Nucleus accumbens (tissue), 56 donors: ENCODE data around the gene OR51B4.
"Not testable (repeated sequence)": the region's sequence is repeated elsewhere in the genome, so short reads cannot be mapped to it uniquely, and the experiment has no call there.

Source experiments
- DNase-seq, 56 donors: peaks; one replicate each; lab custom pipeline; 2025; lab: John Stamatoyannopoulos, UW

OR51B4 gene

GRCh38 chr11:5276697-5277096 lies 25.0 kb downstream of the OR51B4 start:
- no peak for DNase-seq

GRCh38 chr11:5275369-5276110 lies 26.2 kb downstream of the OR51B4 start:
- DNase-seq: no peak

GRCh38 chr11:5274395-5274794 lies 27.4 kb downstream of the OR51B4 start:
- no peak for DNase-seq

- no peak for DNase-seq
These were observed 29.2 kb downstream of the OR51B4 start for GRCh38 chr11:5272395-5273017.

- no peak for DNase-seq
These were observed 32.0 kb downstream of the OR51B4 start, which contains the start of gene HBE1 for GRCh38 chr11:5269715-5270147. HBE1 (minus strand) TSS chr11:5269945; CDS start chr11:5269890, 55 bp downstream.

GRCh38 chr11:5267033-5267563 lies 34.6 kb downstream of the OR51B4 start:
- no peak for DNase-seq

GRCh38 chr11:5266609-5267008 lies 35.1 kb downstream of the OR51B4 start:
- no peak for DNase-seq

- DNase-seq: no peak
These were observed 35.9 kb downstream of the OR51B4 start for GRCh38 chr11:5265832-5266231.

GRCh38 chr11:5258543-5259262 lies 43.0 kb downstream of the OR51B4 start:
- no peak for DNase-seq

GRCh38 chr11:5257296-5257695 lies 44.5 kb downstream of the OR51B4 start:
- no peak for DNase-seq

GRCh38 chr11:5254646-5255413 lies 46.9 kb downstream of the OR51B4 start, which contains the start of gene HBG2:
HBG2 (minus strand) TSS chr11:5254781; CDS start chr11:5254728, 53 bp downstream.
- DNase-seq: not testable (repeated sequence)

- DNase-seq: not testable (repeated sequence)
These were observed 47.7 kb downstream of the OR51B4 start for GRCh38 chr11:5254023-5254422.

- not testable (repeated sequence) for DNase-seq
These were observed 48.3 kb downstream of the OR51B4 start for GRCh38 chr11:5253440-5253839.

GRCh38 chr11:5252919-5253265 lies 48.9 kb downstream of the OR51B4 start:
- no peak for DNase-seq

GRCh38 chr11:5252192-5252918 lies 49.4 kb downstream of the OR51B4 start:
- no peak for DNase-seq

GRCh38 chr11:5251746-5252145 lies 50.0 kb downstream of the OR51B4 start:
- no peak for DNase-seq
